Caco-2 (cell line): ENCODE results near the gene VIT. TPM values are rescaled to one million over a fixed set of nuclear protein-coding genes. Genes with fewer than 3 reads are reported as not detected.
"Not testable (repeated sequence)": the region's sequence is repeated elsewhere in the genome, so short reads cannot be mapped to it uniquely, and the experiment has no call there.

Source experiments
- BruUV-seq: library from RNA; stranded (reverse); fragments of 400-500 nt; replicated peaks from 2 replicates; lab custom pipeline; 2021; lab: Mats Ljungman, UMichigan
- CTCF ChIA-PET: fragments of 300-600 bp; sonication (Branson Sonifier 250); formaldehyde crosslinking; loops from one replicate; lab custom pipeline; 2022; ENCODE audit warnings: antibody characterized with exemption; lab: Charles Lee
- POLR2A ChIA-PET: fragments of 300-600 bp; sonication (Branson Sonifier 250); formaldehyde crosslinking; loops from one replicate; lab custom pipeline; 2022; ENCODE audit warnings: antibody characterized with exemption; lab: Charles Lee
- DNase-seq, 2 experiments: peaks; one replicate each; pipeline versions ENCODE4 v3.0.0 to v3.0.0-alpha.2; 2020 to 2022
- H3K27me3 ChIP-seq: replicated peaks from 2 replicates; pipeline ENCODE4 v1.6.0; 2011; ENCODE audit warnings: low read length; ENCODE audit not compliant: control insufficient read depth, insufficient read depth
- H3K36me3 ChIP-seq: 2 replicates; pipeline ENCODE4 v1.5.1; 2011; ENCODE audit warnings: low read length; ENCODE audit not compliant: control insufficient read depth, insufficient read depth
- H3K4me1 ChIP-seq: fragments of 250-450 bp; sonication (Bioruptor Pico); 2 replicates; pipeline ENCODE4 v1.5.1; 2020; ENCODE audit warnings: mild to moderate bottlenecking
- H3K4me3 ChIP-seq: 2 replicates; pipeline ENCODE4 v1.5.1; 2011; ENCODE audit warnings: low read depth, mild to moderate bottlenecking, control low read depth, low read length
- H3K9me3 ChIP-seq: fragments of 250-450 bp; sonication (Bioruptor Pico); 2 replicates; pipeline ENCODE4 v1.5.1; 2020; ENCODE audit warnings: mild to moderate bottlenecking, moderate library complexity
- H3K27ac Mint-ChIP-seq: one replicate; pipeline ENCODE4 v1.8.0; 2022; ENCODE audit warnings: mixed read lengths; ENCODE audit not compliant: unreplicated experiment
- H3K27me3 Mint-ChIP-seq: one replicate; pipeline ENCODE4 v1.8.0; 2022; ENCODE audit warnings: mixed read lengths; ENCODE audit not compliant: insufficient read depth, unreplicated experiment
- H3K36me3 Mint-ChIP-seq: one replicate; pipeline ENCODE4 v1.8.0; 2022; ENCODE audit warnings: mild to moderate bottlenecking, mixed read lengths; ENCODE audit not compliant: insufficient read depth, unreplicated experiment
- H3K4me1 Mint-ChIP-seq: one replicate; pipeline ENCODE4 v1.8.0; 2022; ENCODE audit warnings: low read depth, mixed read lengths; ENCODE audit not compliant: unreplicated experiment
- H3K4me3 Mint-ChIP-seq: one replicate; pipeline ENCODE4 v1.8.0; 2022; ENCODE audit warnings: mild to moderate bottlenecking, moderate library complexity, mixed read lengths; ENCODE audit not compliant: unreplicated experiment
- H3K9me3 Mint-ChIP-seq: one replicate; pipeline ENCODE4 v1.8.0; 2022; ENCODE audit warnings: mixed read lengths; ENCODE audit not compliant: unreplicated experiment
- intact Hi-C: fragments of 100-400 bp; cut with micrococcal nuclease; formaldehyde crosslinking; loops from one replicate; pipeline ENCODE4 v1.10.0; 2022; ENCODE audit not compliant: unreplicated experiment
- total RNA-seq: library from RNA; stranded (reverse); gene quantifications from 2 replicates; pipeline ENCODE4 v1.2.3, GENCODE V29; 2022
- TF ChIP-seq, protein P1 (sequence below), 2 experiments: fragments of 200-600 bp in 1 of 2; IDR thresholded peaks; 1 replicate in 1 of 2; 2 replicates in 1 of 2; pipeline versions ENCODE4 v1.5.1 to v1.8.0; 2011 to 2022; ENCODE audit warnings: antibody characterized with exemption in 1 of 2, control low read depth in 1 of 2, inconsistent platforms in 1 of 2, low read depth in 1 of 2, low read length in 1 of 2, mild to moderate bottlenecking in 1 of 2, moderate library complexity in 1 of 2; ENCODE audit not compliant: insufficient read depth in 1 of 2, severe bottlenecking in 1 of 2, unreplicated experiment in 1 of 2

VIT gene
- total RNA-seq, 1 experiment from 2014 or later: 1.2 TPM

DNA sequence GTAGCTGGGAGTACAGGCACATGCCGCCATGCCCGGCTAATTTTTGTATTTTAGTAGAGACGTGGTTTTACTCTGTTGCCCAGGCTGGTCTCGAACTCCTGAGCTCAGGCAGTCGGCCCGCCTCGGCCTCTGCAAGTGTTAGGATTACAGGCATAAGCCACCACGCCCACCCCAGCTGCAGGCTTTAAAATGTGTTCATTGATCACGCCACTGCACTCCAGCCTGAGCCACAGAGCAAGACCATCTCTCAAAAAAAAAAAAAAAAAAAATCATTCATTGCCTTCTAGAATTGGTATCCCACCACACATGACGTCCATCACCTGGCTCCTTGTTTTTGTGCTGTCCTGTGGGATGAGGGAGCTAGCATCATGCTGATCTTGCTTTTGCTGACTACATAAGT lies 127.4 kb downstream of the VIT start:
- ChIA-PET CTCF (no interaction called here), POLR2A (no interaction called here)
- no peaks in the 10 kb centered on the region for H3K36me3 Mint-ChIP-seq
- TF ChIP-seq, protein P1, sequence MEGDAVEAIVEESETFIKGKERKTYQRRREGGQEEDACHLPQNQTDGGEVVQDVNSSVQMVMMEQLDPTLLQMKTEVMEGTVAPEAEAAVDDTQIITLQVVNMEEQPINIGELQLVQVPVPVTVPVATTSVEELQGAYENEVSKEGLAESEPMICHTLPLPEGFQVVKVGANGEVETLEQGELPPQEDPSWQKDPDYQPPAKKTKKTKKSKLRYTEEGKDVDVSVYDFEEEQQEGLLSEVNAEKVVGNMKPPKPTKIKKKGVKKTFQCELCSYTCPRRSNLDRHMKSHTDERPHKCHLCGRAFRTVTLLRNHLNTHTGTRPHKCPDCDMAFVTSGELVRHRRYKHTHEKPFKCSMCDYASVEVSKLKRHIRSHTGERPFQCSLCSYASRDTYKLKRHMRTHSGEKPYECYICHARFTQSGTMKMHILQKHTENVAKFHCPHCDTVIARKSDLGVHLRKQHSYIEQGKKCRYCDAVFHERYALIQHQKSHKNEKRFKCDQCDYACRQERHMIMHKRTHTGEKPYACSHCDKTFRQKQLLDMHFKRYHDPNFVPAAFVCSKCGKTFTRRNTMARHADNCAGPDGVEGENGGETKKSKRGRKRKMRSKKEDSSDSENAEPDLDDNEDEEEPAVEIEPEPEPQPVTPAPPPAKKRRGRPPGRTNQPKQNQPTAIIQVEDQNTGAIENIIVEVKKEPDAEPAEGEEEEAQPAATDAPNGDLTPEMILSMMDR (IDR thresholded peaks at IDR 0.05; ENCODE audit: insufficient read depth in 1 of 2, low read depth in 1 of 2, low read length in 1 of 2, severe bottlenecking in 1 of 2, unreplicated experiment in 1 of 2): no peak
- Histone ChIP-seq H3K36me3 (no peaks in the 10 kb centered on the region), H3K9me3 (no peaks in the 10 kb centered on the region), H3K27me3 (no peaks in the 10 kb centered on the region), H3K4me3 (no peak overlapping the region), H3K4me1 (0 out of 2 replicates have a peak, but pooled peaks cover 3% of the 10 kb centered on the region)
- H3K9me3 Mint-ChIP-seq: no peaks in the 10 kb centered on the region
- DNase-seq: no peak
- intact Hi-C loops: no loop called here
- H3K4me3 Mint-ChIP-seq: no peak overlapping the region
- no peak overlapping the region for H3K27ac Mint-ChIP-seq
- no peaks in the 10 kb centered on the region for H3K4me1 Mint-ChIP-seq
- no peaks in the 10 kb centered on the region for H3K27me3 Mint-ChIP-seq
- no TSS peak for BruUV-seq

DNA sequence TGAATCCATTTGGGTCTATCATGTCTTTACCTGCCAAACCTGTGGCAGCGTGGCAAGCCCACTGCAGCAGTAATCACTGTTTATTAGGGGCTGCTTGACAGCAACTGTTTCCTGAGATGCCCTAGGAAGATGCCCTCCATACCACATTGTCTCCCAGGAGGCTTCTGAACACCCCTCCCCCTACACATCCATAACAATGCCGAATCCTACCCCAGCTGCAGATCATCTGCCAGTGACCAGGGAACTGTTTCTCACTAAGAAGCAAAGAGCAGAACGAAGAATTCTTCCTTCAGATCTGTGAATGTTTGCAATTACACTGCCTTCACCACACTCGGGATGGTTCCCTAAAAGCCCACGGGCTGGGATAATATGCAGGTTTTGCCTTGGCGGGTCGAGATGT lies 127.8 kb downstream of the VIT start:
- no peak overlapping the region for H3K27ac Mint-ChIP-seq
- no peaks in the 10 kb centered on the region for H3K9me3 Mint-ChIP-seq
- POLR2A ChIA-PET: no interaction called here

DNA sequence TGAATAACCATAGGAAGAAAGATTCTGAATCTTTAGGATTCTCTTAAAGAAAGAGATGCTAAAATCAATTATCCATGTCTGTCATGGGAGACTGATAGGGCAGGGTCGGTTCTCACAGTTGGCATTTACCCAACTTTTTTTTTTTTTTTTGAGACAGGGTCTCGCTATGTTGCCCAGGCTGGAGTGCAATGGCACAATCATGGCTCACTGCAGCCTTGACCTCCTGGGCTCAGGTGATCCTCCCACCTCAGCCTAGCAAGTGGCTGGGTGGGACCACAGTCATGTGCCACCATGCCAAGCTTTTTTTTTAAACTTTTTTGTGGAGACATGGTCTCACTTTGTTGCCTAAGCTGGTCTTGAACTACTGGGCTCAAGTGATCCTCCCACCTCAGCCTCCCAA lies 128.2 kb downstream of the VIT start:
- H3K36me3 Mint-ChIP-seq, POLR2A ChIA-PET, H3K27me3 Mint-ChIP-seq, H3K4me1 Mint-ChIP-seq, H3K27ac Mint-ChIP-seq, H3K9me3 ChIP-seq, H3K9me3 Mint-ChIP-seq, CTCF ChIA-PET, intact Hi-C loops, H3K4me3 Mint-ChIP-seq, BruUV-seq, H3K4me1 ChIP-seq, DNase-seq, H3K36me3 ChIP-seq, H3K4me3 ChIP-seq, H3K27me3 ChIP-seq: not testable (repeated sequence)

More for the DNA sequence above, 127.8 kb downstream of the VIT start:
- no peaks in the 10 kb centered on the region for H3K27me3 Mint-ChIP-seq
- TF ChIP-seq, protein P1 (IDR thresholded peaks at IDR 0.05; ENCODE audit: insufficient read depth in 1 of 2, low read depth in 1 of 2, low read length in 1 of 2, severe bottlenecking in 1 of 2, unreplicated experiment in 1 of 2): no peak
- no peak overlapping the region for H3K4me3 Mint-ChIP-seq
- CTCF ChIA-PET: no interaction called here
- Histone ChIP-seq H3K36me3 (no peaks in the 10 kb centered on the region), H3K9me3 (no peaks in the 10 kb centered on the region), H3K4me1 (0 out of 2 replicates have a peak, but pooled peaks cover 1% of the 10 kb centered on the region), H3K27me3 (no peaks in the 10 kb centered on the region), H3K4me3 (no peak overlapping the region)
- no peaks in the 10 kb centered on the region for H3K4me1 Mint-ChIP-seq
- no peak for DNase-seq
- no peaks in the 10 kb centered on the region for H3K36me3 Mint-ChIP-seq
- BruUV-seq: no TSS peak
- intact Hi-C loops: no loop called here

DNA sequence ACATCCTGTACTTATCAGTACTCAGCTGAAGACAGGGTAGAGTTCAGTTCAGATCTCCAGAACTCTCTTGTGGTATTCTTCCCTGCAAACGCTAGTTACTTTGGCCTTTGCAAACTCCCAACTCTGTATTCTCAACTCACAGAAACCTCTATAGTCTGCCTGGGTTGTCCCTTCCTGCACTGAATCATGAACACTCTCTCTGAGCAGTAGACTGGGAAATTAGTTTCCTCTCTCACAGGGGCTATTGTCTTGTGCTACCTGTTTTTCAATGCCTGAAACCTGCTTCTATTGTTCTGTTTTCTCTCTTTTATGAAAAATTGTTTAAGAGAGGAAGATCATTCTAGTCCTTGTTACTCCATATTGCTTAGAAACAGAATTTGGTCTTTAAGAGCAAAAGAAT lies 134.7 kb downstream of the VIT start:
- ChIA-PET POLR2A (no interaction called here), CTCF (no interaction called here)
- Histone ChIP-seq H3K4me1 (no peaks in the 10 kb centered on the region), H3K27me3 (no peaks in the 10 kb centered on the region), H3K9me3 (no peaks in the 10 kb centered on the region), H3K4me3 (no peak overlapping the region), H3K36me3 (no peaks in the 10 kb centered on the region)
- no TSS peak for BruUV-seq
- Mint-ChIP-seq H3K4me3 (no peak overlapping the region), H3K4me1 (no peaks in the 10 kb centered on the region), H3K27ac (no peak overlapping the region), H3K9me3 (no peaks in the 10 kb centered on the region), H3K27me3 (peaks cover 2% of the 10 kb centered on the region), H3K36me3 (no peaks in the 10 kb centered on the region)
- DNase-seq: no peak
- TF ChIP-seq, protein P1 (IDR thresholded peaks at IDR 0.05; ENCODE audit: insufficient read depth in 1 of 2, low read depth in 1 of 2, low read length in 1 of 2, severe bottlenecking in 1 of 2, unreplicated experiment in 1 of 2): no peak
- intact Hi-C loops: no loop called here
